Measurements from ENCODE around the gene TSGA10. TPM values are rescaled to one million over a fixed set of nuclear protein-coding genes. Genes with fewer than 3 reads are reported as not detected.

The TSGA10 gene
- polyA plus RNA-seq, 3 donors, result 0.32 to 2.2 (median 0.79) TPM

DNA sequence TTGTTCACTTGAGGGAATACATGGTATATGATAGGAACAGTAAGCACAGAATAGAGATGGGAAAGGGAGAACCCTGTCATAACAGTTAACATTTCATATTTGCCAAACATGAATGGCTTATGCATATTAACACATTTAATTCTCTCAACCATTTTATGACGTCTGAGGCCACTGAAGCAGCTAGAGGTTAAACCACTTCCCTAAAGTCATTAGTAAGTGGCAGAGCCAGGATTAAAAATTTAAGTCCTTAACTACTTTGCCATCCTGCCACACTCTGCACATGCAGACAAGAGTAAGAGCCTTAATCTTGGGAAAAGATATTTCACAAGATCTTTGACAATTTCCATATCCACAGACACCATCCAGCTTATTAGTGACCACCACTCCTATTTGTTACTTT, 2.1 kb upstream of the TSGA10 start:
- WGBS (ENCODE audit: insufficient coverage), result 0% methylated on average over 1 of the region's 1 CpG
- Mint-ChIP-seq H3K36me3 (peaks cover 36 to 39% of the 10 kb centered on the region in 2 donors), H3K27ac (peak overlapping the region in 3 of 7 donors; percentile 2 to 71 (median 20)), H3K9me3 (no peaks in the 10 kb centered on the region), H3K27me3 (ENCODE audit: low read depth in 3 of 3) (no peaks in the 10 kb centered on the region), H3K4me3 (no peak overlapping the region), H3K4me1 (peaks cover 33% of the 10 kb centered on the region)
- Histone ChIP-seq H3K4me2 (replicated peaks; ENCODE audit: extremely low read depth, low read length, poor library complexity, severe bottlenecking) (no peak overlapping the region), H3K27me3 (ENCODE audit: control insufficient read depth in 2 of 2, insufficient read depth in 2 of 2, low read length in 2 of 2) (no peaks in the 10 kb centered on the region), H3K9ac (ENCODE audit: insufficient read depth, low read length, poor library complexity, severe bottlenecking) (no peak overlapping the region), H3K79me2 (ENCODE audit: insufficient read depth, low read length) (peaks cover 30% of the 10 kb centered on the region), H2AFZ (ENCODE audit: insufficient read depth, low read depth, low read length, poor library complexity, severe bottlenecking) (no peak overlapping the region), H3K9me3 (replicated peaks in 1 of 2; ENCODE audit: control insufficient read depth in 1 of 2, insufficient read depth in 1 of 2, low read length in 2 of 2) (no peaks in the 10 kb centered on the region), H3K4me1 (ENCODE audit: control insufficient read depth in 1 of 2, insufficient read depth in 2 of 2, low read length in 2 of 2) (peaks cover 16% of the 10 kb centered on the region in 2 donors), H4K20me1 (ENCODE audit: insufficient read depth, low read length) (no peaks in the 10 kb centered on the region), H3K27ac (ENCODE audit: low read depth in 1 of 2, low read length in 2 of 2) (no peak overlapping the region), H3K4me3 (replicated peaks in 1 of 3; ENCODE audit: low read depth in 2 of 3, low read length in 3 of 3) (no peak overlapping the region), H3K36me3 (replicated peaks in 1 of 2; ENCODE audit: control insufficient read depth in 1 of 2, insufficient read depth in 2 of 2, low read length in 2 of 2) (peaks cover 7 to 41% of the 10 kb centered on the region in 2 donors)
- DNase-seq, result no peak
- TF ChIP-seq, protein P1, sequence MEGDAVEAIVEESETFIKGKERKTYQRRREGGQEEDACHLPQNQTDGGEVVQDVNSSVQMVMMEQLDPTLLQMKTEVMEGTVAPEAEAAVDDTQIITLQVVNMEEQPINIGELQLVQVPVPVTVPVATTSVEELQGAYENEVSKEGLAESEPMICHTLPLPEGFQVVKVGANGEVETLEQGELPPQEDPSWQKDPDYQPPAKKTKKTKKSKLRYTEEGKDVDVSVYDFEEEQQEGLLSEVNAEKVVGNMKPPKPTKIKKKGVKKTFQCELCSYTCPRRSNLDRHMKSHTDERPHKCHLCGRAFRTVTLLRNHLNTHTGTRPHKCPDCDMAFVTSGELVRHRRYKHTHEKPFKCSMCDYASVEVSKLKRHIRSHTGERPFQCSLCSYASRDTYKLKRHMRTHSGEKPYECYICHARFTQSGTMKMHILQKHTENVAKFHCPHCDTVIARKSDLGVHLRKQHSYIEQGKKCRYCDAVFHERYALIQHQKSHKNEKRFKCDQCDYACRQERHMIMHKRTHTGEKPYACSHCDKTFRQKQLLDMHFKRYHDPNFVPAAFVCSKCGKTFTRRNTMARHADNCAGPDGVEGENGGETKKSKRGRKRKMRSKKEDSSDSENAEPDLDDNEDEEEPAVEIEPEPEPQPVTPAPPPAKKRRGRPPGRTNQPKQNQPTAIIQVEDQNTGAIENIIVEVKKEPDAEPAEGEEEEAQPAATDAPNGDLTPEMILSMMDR (IDR thresholded peaks at IDR 0.05), result no peak
- intact Hi-C loops (cut with micrococcal nuclease), result no loop called here

DNA sequence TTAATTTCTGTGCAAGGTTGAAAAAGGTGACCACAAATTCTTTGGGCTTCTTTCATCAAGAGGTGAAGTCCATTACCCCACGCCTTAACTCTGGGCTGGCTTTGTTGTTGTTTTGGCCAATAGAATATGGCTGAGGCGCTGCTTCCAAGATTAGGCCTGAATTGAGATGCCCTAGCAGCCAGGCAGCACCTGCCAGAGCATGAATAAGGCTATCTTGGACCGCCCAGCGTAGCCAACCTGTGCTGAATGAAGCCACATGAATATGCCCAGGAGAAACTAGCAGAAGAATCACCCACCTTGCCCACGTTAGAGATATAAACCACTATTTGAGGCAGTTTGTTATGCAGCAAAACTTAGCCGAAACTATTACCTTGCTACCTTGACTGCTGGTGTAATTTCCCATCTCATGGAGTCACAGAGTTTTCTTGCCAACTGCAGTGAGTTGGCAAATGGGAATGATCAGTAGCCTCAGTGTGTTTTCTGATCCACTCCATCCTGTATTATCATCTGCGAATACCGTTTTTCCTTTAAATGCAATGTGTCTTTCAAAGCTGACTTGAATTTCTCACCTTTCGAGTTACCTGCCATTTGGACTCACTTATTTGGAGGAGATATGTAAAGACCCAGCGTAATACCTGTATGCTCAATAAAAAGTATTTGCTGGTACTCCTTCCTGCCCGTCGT, 679 bp downstream of the TSGA10 start:
- Histone ChIP-seq H3K4me3 (replicated peaks in 1 of 3; ENCODE audit: low read depth in 2 of 3, low read length in 3 of 3) (peak overlapping the region; percentile 71 to 92 (median 81)), H3K9ac (ENCODE audit: insufficient read depth, low read length, poor library complexity, severe bottlenecking) (peak overlapping the region; percentile 85), H3K27ac (ENCODE audit: low read depth in 1 of 2, low read length in 2 of 2) (peak overlapping the region; percentile 78 to 95), H3K36me3 (replicated peaks in 1 of 2; ENCODE audit: control insufficient read depth in 1 of 2, insufficient read depth in 2 of 2, low read length in 2 of 2) (peaks cover 0 to 14% of the 10 kb centered on the region in 2 donors), H3K4me1 (ENCODE audit: control insufficient read depth in 1 of 2, insufficient read depth in 2 of 2, low read length in 2 of 2) (peaks cover 27 to 31% of the 10 kb centered on the region in 2 donors), H3K27me3 (ENCODE audit: control insufficient read depth in 2 of 2, insufficient read depth in 2 of 2, low read length in 2 of 2) (no peaks in the 10 kb centered on the region), H3K9me3 (replicated peaks in 1 of 2; ENCODE audit: control insufficient read depth in 1 of 2, insufficient read depth in 1 of 2, low read length in 2 of 2) (no peaks in the 10 kb centered on the region), H2AFZ (ENCODE audit: insufficient read depth, low read depth, low read length, poor library complexity, severe bottlenecking) (peak overlapping the region; percentile 92), H3K4me2 (replicated peaks; ENCODE audit: extremely low read depth, low read length, poor library complexity, severe bottlenecking) (peak overlapping the region; percentile 77), H3K79me2 (ENCODE audit: insufficient read depth, low read length) (peaks cover 33% of the 10 kb centered on the region), H4K20me1 (ENCODE audit: insufficient read depth, low read length) (no peaks in the 10 kb centered on the region)
- TF ChIP-seq, protein P1 (IDR thresholded peaks at IDR 0.05), result no peak
- intact Hi-C loops (cut with micrococcal nuclease), result no loop called here
- peak in 1 of 3 donors; percentile 23 for DNase-seq
- 59% methylated on average over 7 of the region's 12 CpGs for WGBS (ENCODE audit: insufficient coverage)
- Mint-ChIP-seq H3K9me3 (no peaks in the 10 kb centered on the region), H3K27ac (peak overlapping the region; percentile 94 to 97 (median 96)), H3K4me3 (peak overlapping the region; percentile 97 to 98), H3K4me1 (peaks cover 45% of the 10 kb centered on the region), H3K36me3 (peaks cover 19 to 20% of the 10 kb centered on the region in 2 donors), H3K27me3 (ENCODE audit: low read depth in 3 of 3) (no peaks in the 10 kb centered on the region)

All from CD14-positive monocyte (primary cell).